ENCODE measurements around the gene SMAD4.

The SMAD4 gene

DNA sequence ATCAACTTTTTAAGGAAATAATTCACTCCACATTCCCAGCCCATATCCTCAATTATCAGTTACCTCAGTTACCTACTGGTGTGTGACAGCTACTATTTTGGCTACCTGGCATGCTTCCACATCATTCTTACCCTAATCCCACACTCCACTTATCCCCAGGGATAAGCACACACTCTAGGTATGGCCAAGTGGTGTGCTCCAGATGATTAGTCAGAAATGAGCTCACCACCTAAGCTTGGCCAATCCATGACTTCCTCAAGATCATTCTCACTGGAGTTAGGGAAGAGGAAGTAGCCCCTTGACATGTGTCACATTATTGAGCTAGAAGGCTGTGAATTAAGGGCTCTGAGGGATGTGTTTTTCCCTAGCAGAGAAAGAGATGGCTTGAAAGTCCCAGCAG, 20.9 kb upstream of the SMAD4 start:
- no peak for DNase-seq (ENCODE audit: low spot score)
- in situ Hi-C loops (cut with MboI; ENCODE audit: low sequenced_read_pairs, unreplicated experiment) = no loop called here
- TF ChIP-seq, protein P1, sequence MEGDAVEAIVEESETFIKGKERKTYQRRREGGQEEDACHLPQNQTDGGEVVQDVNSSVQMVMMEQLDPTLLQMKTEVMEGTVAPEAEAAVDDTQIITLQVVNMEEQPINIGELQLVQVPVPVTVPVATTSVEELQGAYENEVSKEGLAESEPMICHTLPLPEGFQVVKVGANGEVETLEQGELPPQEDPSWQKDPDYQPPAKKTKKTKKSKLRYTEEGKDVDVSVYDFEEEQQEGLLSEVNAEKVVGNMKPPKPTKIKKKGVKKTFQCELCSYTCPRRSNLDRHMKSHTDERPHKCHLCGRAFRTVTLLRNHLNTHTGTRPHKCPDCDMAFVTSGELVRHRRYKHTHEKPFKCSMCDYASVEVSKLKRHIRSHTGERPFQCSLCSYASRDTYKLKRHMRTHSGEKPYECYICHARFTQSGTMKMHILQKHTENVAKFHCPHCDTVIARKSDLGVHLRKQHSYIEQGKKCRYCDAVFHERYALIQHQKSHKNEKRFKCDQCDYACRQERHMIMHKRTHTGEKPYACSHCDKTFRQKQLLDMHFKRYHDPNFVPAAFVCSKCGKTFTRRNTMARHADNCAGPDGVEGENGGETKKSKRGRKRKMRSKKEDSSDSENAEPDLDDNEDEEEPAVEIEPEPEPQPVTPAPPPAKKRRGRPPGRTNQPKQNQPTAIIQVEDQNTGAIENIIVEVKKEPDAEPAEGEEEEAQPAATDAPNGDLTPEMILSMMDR (IDR thresholded peaks at IDR 0.05; ENCODE audit: borderline replicate concordance, control extremely low read depth, extremely low read depth, insufficient read depth, missing control alignments) = no peak

DNA sequence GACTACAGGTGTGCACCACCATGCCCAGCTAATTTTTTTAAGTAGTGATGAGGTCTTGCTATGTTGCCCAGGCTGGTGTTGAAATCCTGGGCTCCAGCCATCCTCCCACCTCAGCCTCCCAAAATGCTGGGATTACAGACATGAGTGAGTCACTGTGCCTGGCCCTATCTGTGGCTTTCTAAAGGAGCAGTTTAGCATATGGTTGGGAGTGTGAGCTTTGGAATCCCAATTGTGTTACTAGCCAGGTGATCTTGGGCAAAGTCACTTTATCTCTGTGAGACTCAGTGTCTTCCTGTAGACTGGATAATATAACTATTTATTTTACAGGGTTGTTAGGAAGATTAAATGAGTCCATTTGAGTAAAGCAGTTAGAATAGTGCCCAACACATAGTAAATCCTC, 19.8 kb upstream of the SMAD4 start:
- TF ChIP-seq, protein P1 (IDR thresholded peaks at IDR 0.05; ENCODE audit: borderline replicate concordance, control extremely low read depth, extremely low read depth, insufficient read depth, missing control alignments) = no peak
- no peak for DNase-seq (ENCODE audit: low spot score)
- in situ Hi-C loops (cut with MboI; ENCODE audit: low sequenced_read_pairs, unreplicated experiment) = no loop called here

DNA sequence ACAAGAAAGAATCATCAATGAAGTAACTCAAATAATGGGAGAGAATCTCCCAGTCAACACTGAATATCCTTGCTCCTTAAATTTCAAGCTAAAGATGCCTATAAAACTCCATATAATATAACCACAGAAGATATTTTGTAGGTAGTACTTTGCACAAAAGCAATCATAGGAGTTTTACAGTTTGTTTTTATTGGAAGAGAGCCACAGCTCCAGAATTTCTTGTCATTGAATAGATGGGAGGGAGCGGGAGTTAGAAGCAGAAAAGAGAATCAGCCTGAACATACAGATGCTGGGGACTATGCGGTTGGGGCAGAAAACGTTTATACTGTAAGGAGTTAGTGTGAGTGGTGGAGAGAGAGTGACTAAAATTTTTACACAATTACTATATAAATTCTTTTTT, 18.3 kb upstream of the SMAD4 start:
- in situ Hi-C loops (cut with MboI; ENCODE audit: low sequenced_read_pairs, unreplicated experiment) = no loop called here
- TF ChIP-seq, protein P1 (IDR thresholded peaks at IDR 0.05; ENCODE audit: borderline replicate concordance, control extremely low read depth, extremely low read depth, insufficient read depth, missing control alignments) = no peak
- DNase-seq (ENCODE audit: low spot score) = no peak

DNA sequence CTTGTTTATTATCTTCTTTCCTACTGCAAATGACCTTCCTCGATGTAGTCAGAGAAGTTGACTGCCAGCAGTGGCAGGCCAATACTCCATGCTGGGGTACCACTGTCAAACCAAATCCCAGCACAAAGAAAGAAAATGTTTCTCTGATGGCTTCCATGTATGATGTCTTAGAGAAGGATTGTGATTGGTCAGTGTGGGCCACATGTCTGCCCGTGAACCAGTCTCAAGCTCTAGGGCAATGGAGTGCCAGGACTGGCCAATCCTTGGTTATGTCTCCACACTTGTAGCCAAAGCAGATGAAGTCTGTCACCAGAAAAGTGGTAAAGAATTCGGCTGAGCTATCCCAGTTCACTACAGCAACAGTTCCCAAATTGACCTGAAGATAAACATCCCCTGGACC, 17.6 kb upstream of the SMAD4 start:
- no peak for DNase-seq (ENCODE audit: low spot score)
- in situ Hi-C loops (cut with MboI; ENCODE audit: low sequenced_read_pairs, unreplicated experiment) = no loop called here
- TF ChIP-seq, protein P1 (IDR thresholded peaks at IDR 0.05; ENCODE audit: borderline replicate concordance, control extremely low read depth, extremely low read depth, insufficient read depth, missing control alignments) = no peak

DNA sequence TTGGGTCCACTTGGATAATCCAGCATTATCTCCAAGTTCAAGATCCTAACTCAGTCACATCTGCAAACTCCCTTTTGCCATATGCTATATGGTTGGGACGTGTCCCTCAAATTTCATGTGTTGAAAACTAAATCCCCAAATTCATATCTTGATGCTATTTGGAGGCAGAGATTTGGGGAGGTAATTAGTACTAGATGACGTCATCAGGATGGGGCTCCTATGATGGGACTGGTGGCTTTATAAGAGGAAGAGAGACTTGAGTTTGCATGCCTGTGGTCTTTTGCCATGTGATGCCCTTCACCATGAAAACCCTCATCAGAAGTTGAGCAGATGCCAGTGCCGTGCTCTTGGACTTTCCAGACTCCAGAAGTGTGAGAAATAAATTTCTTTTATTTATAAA, 16.8 kb upstream of the SMAD4 start:
- in situ Hi-C loops (cut with MboI; ENCODE audit: low sequenced_read_pairs, unreplicated experiment) = no loop called here
- TF ChIP-seq, protein P1 (IDR thresholded peaks at IDR 0.05; ENCODE audit: borderline replicate concordance, control extremely low read depth, extremely low read depth, insufficient read depth, missing control alignments) = no peak
- no peak for DNase-seq (ENCODE audit: low spot score)

DNA sequence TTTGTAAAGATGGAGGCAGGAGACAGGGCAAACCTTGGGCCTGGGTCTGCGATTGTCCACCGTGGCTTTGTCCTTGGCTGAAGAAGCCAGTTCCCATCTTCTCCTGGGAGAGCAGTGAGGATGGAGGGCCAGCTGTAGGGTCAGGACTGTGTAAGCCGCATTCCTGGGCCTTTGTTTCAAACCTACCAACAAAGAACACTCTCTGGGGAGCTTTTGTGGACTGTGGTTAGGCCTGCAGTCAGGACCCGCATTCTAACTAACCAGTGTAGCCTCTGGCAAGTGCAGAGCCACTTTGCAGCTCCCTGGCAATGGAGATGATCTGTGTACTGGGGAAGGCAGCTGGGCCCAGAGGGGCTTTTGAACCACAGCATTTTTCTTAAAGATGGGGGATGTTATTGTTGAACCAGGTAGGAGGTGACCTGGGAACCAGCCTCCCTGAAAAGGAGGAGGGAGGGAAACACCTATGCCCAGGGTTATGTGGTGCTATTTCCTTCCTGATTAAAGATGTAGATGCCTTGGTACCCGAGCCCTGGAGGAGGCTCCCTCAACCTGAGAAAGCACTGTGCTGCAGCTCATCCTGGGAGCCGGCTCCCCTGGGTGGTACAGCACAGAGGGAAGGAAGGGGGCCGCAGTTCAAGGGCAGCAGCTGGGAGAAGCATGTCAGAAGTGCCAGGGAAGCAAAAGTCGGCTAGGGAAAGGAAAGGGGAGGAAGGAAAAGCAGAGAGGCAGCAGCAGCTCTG, 12.7 kb upstream of the SMAD4 start:
- TF ChIP-seq, protein P1 (IDR thresholded peaks at IDR 0.05; ENCODE audit: borderline replicate concordance, control extremely low read depth, extremely low read depth, insufficient read depth, missing control alignments) = no peak
- DNase-seq (ENCODE audit: low spot score) = no peak
- in situ Hi-C loops (cut with MboI; ENCODE audit: low sequenced_read_pairs, unreplicated experiment) = no loop called here
